ENCODE results near the gene FCHSD2.
"Not testable (repeated sequence)": the region's sequence is repeated elsewhere in the genome, so short reads cannot be mapped to it uniquely, and the experiment has no call there.

The FCHSD2 gene

DNA sequence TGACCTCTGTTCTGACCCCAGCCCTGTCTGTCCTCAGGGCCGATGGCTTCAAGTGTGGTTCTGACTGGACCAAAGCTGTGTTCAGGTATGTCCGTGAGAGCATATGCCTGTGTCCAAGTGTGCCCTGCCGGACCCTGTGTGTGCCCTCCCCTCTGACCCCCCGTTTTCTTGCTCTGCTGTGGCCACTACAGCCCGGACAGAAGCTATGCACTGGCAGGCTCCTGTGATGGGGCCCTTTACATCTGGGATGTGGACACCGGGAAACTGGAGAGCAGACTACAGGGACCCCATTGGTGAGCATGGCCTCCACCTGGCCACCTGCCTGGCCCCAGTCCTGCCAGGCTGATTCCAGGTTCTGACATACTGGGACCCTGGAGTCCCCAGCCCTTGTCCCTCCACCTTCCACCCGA lies 313.4 kb downstream of the FCHSD2 start:
- TF ChIP-seq, protein P1, sequence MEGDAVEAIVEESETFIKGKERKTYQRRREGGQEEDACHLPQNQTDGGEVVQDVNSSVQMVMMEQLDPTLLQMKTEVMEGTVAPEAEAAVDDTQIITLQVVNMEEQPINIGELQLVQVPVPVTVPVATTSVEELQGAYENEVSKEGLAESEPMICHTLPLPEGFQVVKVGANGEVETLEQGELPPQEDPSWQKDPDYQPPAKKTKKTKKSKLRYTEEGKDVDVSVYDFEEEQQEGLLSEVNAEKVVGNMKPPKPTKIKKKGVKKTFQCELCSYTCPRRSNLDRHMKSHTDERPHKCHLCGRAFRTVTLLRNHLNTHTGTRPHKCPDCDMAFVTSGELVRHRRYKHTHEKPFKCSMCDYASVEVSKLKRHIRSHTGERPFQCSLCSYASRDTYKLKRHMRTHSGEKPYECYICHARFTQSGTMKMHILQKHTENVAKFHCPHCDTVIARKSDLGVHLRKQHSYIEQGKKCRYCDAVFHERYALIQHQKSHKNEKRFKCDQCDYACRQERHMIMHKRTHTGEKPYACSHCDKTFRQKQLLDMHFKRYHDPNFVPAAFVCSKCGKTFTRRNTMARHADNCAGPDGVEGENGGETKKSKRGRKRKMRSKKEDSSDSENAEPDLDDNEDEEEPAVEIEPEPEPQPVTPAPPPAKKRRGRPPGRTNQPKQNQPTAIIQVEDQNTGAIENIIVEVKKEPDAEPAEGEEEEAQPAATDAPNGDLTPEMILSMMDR (IDR thresholded peaks at IDR 0.05; ENCODE audit: borderline replicate concordance, insufficient read depth, low read depth, low read length), result no peak
- no peak overlapping the region for H3K4me3 ChIP-seq (ENCODE audit: low read depth, low read length)

GRCh38 chr11:72828081-72828567 lies 314.0 kb downstream of the FCHSD2 start:
- no peak overlapping the region for H3K4me3 ChIP-seq (ENCODE audit: low read depth, low read length)
- TF ChIP-seq, protein P1 (IDR thresholded peaks at IDR 0.05; ENCODE audit: borderline replicate concordance, insufficient read depth, low read depth, low read length), result no peak

DNA sequence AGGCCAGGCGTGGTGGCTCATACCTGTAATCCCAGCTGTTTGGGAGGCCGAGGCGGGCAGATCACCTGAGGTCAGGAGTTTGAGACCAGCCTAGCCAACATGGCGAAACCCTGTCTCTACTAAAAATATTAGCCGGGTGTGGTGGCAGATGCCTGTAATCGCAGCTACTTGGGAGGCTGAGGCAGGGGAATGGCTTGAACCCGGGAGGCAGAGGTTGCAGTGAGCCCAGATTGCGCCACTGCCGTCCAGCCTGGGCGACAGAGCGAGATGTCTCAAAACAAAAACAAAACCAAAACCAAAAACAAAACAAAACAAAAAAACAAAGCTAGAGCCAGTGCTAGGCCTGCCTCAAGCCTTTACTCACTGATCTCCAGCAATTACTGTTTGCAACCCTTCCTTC lies 314.5 kb downstream of the FCHSD2 start:
- not testable (repeated sequence) for H3K4me3 ChIP-seq (ENCODE audit: low read depth, low read length)

GRCh38 chr11:72826942-72827480 lies 315.1 kb downstream of the FCHSD2 start:
- TF ChIP-seq, protein P1 (IDR thresholded peaks at IDR 0.05; ENCODE audit: borderline replicate concordance, insufficient read depth, low read depth, low read length), result no peak
- H3K4me3 ChIP-seq (ENCODE audit: low read depth, low read length), result no peak overlapping the region

- no peak overlapping the region for H3K4me3 ChIP-seq (ENCODE audit: low read depth, low read length)
- TF ChIP-seq, protein P1 (IDR thresholded peaks at IDR 0.05; ENCODE audit: borderline replicate concordance, insufficient read depth, low read depth, low read length), result no peak
Observed at GRCh38 chr11:72826191-72826941, 315.8 kb downstream of the FCHSD2 start.

DNA sequence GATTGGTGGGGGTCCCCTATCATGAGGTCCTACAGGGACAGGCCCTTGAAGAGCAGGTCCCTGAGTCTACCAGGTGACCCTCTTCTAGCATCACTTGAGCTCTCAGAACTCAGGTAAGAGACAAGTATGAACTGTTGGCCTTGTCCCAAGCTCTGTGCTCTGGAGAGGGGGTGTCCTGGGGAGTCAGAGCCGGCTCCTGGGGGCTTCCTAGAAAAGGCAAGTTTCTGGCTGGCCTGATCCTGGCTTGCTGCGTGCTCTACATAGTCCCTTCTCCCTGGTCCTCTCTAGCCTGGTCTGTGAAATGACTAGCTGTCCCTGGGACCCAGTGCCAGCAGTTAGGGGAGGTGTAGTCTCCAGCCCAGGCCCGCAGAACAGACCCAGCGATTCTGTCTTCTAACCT lies 316.5 kb downstream of the FCHSD2 start:
- TF ChIP-seq, protein P1 (IDR thresholded peaks at IDR 0.05; ENCODE audit: borderline replicate concordance, insufficient read depth, low read depth, low read length), result no peak
- H3K4me3 ChIP-seq (ENCODE audit: low read depth, low read length), result no peak overlapping the region

DNA sequence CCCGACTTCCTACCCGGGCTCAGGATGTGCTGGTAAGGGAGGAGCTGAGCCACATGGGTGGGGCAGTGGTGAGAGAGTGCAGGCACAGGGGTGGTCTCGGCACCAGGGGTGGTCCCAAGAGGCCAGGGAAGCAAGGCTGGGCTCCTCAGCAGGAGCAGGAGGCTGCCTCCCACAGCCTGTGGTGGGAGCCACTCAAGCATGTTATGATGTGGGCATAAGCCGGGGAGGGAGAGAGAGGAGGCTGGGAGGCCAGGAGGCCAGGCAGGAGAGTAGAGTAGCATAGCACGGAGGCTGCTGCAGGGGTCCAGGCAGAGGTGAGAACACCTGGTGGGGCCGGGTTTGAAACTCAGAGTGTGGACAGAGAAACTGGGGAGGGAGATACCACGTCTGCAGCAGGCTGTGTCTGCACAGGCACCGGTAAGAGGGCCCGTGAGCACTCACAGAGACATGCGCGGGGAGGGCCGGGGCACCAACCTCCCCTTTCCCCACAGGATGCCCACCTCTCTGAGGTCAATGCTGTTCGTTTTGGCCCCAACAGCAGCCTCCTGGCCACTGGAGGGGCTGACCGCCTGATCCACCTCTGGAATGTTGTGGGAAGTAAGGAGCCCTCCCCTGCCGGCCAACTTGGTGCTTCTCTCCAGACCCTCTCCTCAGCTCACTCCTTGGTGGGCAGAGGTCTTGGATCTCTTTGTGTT lies 317.2 kb downstream of the FCHSD2 start:
- TF ChIP-seq, protein P1 (IDR thresholded peaks at IDR 0.05; ENCODE audit: borderline replicate concordance, insufficient read depth, low read depth, low read length), result no peak
- H3K4me3 ChIP-seq (ENCODE audit: low read depth, low read length), result no peak overlapping the region
